ENCODE measurements around the gene TRIM28. TPM values are rescaled to one million over a fixed set of nuclear protein-coding genes. Genes with fewer than 3 reads are reported as not detected.

Gene TRIM28
- total and polyA plus RNA-seq, 4 donors = 47.1 to 157 (median 84.2) TPM

DNA sequence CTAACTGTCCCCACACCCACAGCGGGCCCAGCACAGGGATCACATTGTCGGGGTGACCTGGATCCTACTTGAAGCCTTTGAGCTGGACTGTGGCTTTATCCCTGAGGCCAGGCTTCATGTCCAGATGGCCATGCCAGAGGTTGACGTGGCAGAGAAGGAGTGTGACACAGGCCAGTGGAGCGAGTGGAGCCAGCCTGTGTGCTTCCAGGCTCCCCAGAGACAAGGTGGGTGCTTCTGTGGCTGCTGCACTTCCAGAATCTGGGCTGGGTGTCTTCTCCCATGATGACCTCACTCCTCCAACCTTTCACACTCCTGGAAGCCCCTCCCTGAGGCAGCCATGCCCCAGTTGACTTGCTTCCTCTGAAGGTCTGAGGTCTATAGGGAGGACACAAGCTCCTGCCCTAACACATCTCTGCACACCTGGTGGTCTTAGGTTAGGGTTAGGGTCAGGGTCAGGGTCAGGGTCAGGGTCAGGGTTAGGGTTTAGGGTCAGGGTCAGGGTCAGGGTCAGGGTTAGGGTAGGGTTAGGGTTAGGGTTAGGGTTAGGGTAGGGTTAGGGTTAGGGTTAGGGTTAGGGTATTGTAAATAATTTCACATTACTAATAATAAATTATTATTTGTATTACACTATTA, 42.4 kb downstream of the TRIM28 start:
- DNase-seq (ENCODE audit: low spot score) = peak; percentile 31
- no peak for TF ChIP-seq HNF4G (IDR thresholded peaks at IDR 0.05)
- TF ChIP-seq, protein P1, sequence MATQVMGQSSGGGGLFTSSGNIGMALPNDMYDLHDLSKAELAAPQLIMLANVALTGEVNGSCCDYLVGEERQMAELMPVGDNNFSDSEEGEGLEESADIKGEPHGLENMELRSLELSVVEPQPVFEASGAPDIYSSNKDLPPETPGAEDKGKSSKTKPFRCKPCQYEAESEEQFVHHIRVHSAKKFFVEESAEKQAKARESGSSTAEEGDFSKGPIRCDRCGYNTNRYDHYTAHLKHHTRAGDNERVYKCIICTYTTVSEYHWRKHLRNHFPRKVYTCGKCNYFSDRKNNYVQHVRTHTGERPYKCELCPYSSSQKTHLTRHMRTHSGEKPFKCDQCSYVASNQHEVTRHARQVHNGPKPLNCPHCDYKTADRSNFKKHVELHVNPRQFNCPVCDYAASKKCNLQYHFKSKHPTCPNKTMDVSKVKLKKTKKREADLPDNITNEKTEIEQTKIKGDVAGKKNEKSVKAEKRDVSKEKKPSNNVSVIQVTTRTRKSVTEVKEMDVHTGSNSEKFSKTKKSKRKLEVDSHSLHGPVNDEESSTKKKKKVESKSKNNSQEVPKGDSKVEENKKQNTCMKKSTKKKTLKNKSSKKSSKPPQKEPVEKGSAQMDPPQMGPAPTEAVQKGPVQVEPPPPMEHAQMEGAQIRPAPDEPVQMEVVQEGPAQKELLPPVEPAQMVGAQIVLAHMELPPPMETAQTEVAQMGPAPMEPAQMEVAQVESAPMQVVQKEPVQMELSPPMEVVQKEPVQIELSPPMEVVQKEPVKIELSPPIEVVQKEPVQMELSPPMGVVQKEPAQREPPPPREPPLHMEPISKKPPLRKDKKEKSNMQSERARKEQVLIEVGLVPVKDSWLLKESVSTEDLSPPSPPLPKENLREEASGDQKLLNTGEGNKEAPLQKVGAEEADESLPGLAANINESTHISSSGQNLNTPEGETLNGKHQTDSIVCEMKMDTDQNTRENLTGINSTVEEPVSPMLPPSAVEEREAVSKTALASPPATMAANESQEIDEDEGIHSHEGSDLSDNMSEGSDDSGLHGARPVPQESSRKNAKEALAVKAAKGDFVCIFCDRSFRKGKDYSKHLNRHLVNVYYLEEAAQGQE (IDR thresholded peaks at IDR 0.05) = no peak
- TF ChIP-seq RXRA (IDR thresholded peaks at IDR 0.05) = no peak
- peak; percentile 63 for TF ChIP-seq NR2F2 (IDR thresholded peaks at IDR 0.05)
- Histone ChIP-seq H3K9me3 (ENCODE audit: control insufficient read depth in 4 of 4, low read length in 3 of 4) (no peaks in the 10 kb centered on the region), H3K27ac (ENCODE audit: low read depth in 1 of 2, low read length in 2 of 2) (no peak overlapping the region), H3K4me1 (ENCODE audit: control insufficient read depth in 4 of 4, insufficient read depth in 4 of 4, low read length in 3 of 4) (no peaks in the 10 kb centered on the region), H3K27me3 (ENCODE audit: control insufficient read depth in 4 of 4, insufficient read depth in 4 of 4, low read length in 3 of 4) (no peaks in the 10 kb centered on the region), H3K9ac (ENCODE audit: low read depth in 1 of 2, low read length in 2 of 2) (no peak overlapping the region), H3K4me3 (ENCODE audit: low read depth in 1 of 3, low read length in 3 of 3) (no peak overlapping the region), H3K36me3 (ENCODE audit: control insufficient read depth in 4 of 4, insufficient read depth in 3 of 4, low read depth in 1 of 4, low read length in 3 of 4) (peaks cover 0 to 15% (median 11%) of the 10 kb centered on the region in 4 donors)
- WGBS = 97% methylated on average over 4 of the region's 4 CpGs

Small RNA genes within 50 kb of the gene (small RNA-seq; reads per million reads assigned to genes)
- gene MIR6807 = 0.09 reads per million
- not detected for gene RN7SL525P

Other genes starting within 250 kb of the TRIM28 start
- 10 to 100 TPM; 21.4 to 28.0 TPM for gene ERVK3-1, start 238.7 kb upstream of the TRIM28 start, total RNA-seq
- 10 to 100 TPM; 17.6 to 31.7 TPM for gene ERVK3-1, start 238.7 kb upstream of the TRIM28 start, polyA plus RNA-seq
- 1 to 10 TPM; 3.1 to 3.5 TPM for gene ZSCAN22, start 217.1 kb upstream of the TRIM28 start, total RNA-seq
- gene ZSCAN22, start 217.1 kb upstream of the TRIM28 start, polyA plus RNA-seq = under 1 TPM; 0.88 to 0.89 TPM
- 100 to 1,000 TPM; 521 to 838 TPM for gene A1BG, start 190.6 kb upstream of the TRIM28 start, total RNA-seq
- gene A1BG, start 190.6 kb upstream of the TRIM28 start, polyA plus RNA-seq = 1,000 to 10,000 TPM; 1,221 to 2,157 TPM
- gene ZNF497, start 181.3 kb upstream of the TRIM28 start, total RNA-seq = 1 to 10 TPM; 1.1 to 4.4 TPM
- 1 to 10 TPM in 1 of 2 donors, under 1 TPM in 1; 0.60 to 1.4 TPM for gene ZNF497, start 181.3 kb upstream of the TRIM28 start, polyA plus RNA-seq
- gene ZNF837, start 163.0 kb upstream of the TRIM28 start, total RNA-seq = 1 to 10 TPM; 2.1 to 3.6 TPM
- gene ZNF837, start 163.0 kb upstream of the TRIM28 start, polyA plus RNA-seq = 1 to 10 TPM in 1 of 2 donors, under 1 TPM in 1; 0.54 to 2.6 TPM
- gene RPS5, start 156.8 kb upstream of the TRIM28 start, total RNA-seq = 1,000 to 10,000 TPM in 1 of 2 donors, 100 to 1,000 TPM in 1; 657 to 1,403 TPM
- gene RPS5, start 156.8 kb upstream of the TRIM28 start, polyA plus RNA-seq = 100 to 1,000 TPM; 229 to 600 TPM
- not detected for gene RNF225, start 148.4 kb upstream of the TRIM28 start, total RNA-seq
- gene RNF225, start 148.4 kb upstream of the TRIM28 start, polyA plus RNA-seq = not detected
- 10 to 100 TPM in 1 of 2 donors, 1 to 10 TPM in 1; 9.4 to 12.6 TPM for gene ZNF584, start 135.4 kb upstream of the TRIM28 start, total RNA-seq
- 10 to 100 TPM in 1 of 2 donors, 1 to 10 TPM in 1; 3.6 to 10.6 TPM for gene ZNF584, start 135.4 kb upstream of the TRIM28 start, polyA plus RNA-seq
- 1 to 10 TPM; 1.3 to 2.0 TPM for gene ZNF132, start 103.9 kb upstream of the TRIM28 start, total RNA-seq
- under 1 TPM; 0.64 to 0.72 TPM for gene ZNF132, start 103.9 kb upstream of the TRIM28 start, polyA plus RNA-seq
- 1 to 10 TPM; 3.8 to 4.9 TPM for gene ZNF324B, start 92.4 kb upstream of the TRIM28 start, total RNA-seq
- gene ZNF324B, start 92.4 kb upstream of the TRIM28 start, polyA plus RNA-seq = 1 to 10 TPM in 1 of 2 donors, under 1 TPM in 1; 0.53 to 1.9 TPM
- gene ZNF324, start 77.0 kb upstream of the TRIM28 start, total RNA-seq = 1 to 10 TPM; 8.4 TPM
- gene ZNF324, start 77.0 kb upstream of the TRIM28 start, polyA plus RNA-seq = 1 to 10 TPM; 2.3 to 2.6 TPM
- 1 to 10 TPM; 2.8 to 4.6 TPM for gene ZNF446, start 67.7 kb upstream of the TRIM28 start, total RNA-seq
- 1 to 10 TPM; 3.3 to 4.8 TPM for gene ZNF446, start 67.7 kb upstream of the TRIM28 start, polyA plus RNA-seq
- 100 to 1,000 TPM in 1 of 2 donors, 10 to 100 TPM in 1; 31.9 to 395 TPM for gene SLC27A5, start 32.1 kb upstream of the TRIM28 start, total RNA-seq
- 100 to 1,000 TPM; 316 to 326 TPM for gene SLC27A5, start 32.1 kb upstream of the TRIM28 start, polyA plus RNA-seq
- 1 to 10 TPM; 2.1 to 3.2 TPM for gene ZBTB45, start 24.3 kb upstream of the TRIM28 start, total RNA-seq
- gene ZBTB45, start 24.3 kb upstream of the TRIM28 start, polyA plus RNA-seq = 1 to 10 TPM; 2.2 to 4.0 TPM
- 10 to 100 TPM; 58.0 to 69.5 TPM for gene CHMP2A, start 11.0 kb downstream of the TRIM28 start, total RNA-seq
- 100 to 1,000 TPM in 1 of 2 donors, 10 to 100 TPM in 1; 97.1 to 107 TPM for gene CHMP2A, start 11.0 kb downstream of the TRIM28 start, polyA plus RNA-seq
- 10 to 100 TPM; 12.1 to 30.7 TPM for gene UBE2M, start 14.5 kb downstream of the TRIM28 start, total RNA-seq
- gene UBE2M, start 14.5 kb downstream of the TRIM28 start, polyA plus RNA-seq = 10 to 100 TPM in 1 of 2 donors, 1 to 10 TPM in 1; 7.6 to 23.4 TPM
- 10 to 100 TPM in 1 of 2 donors, 1 to 10 TPM in 1; 9.3 to 21.1 TPM for gene MZF1, start 29.3 kb downstream of the TRIM28 start, total RNA-seq
- 1 to 10 TPM; 4.9 to 8.2 TPM for gene MZF1, start 29.3 kb downstream of the TRIM28 start, polyA plus RNA-seq